Stomach smooth muscle (tissue), 2 donors: ENCODE data around the gene NF1.

Experiments used
- H3K27ac ChIP-seq: one replicate; pipeline ENCODE4 v1.7.0; 2013; ENCODE audit warnings: mild to moderate bottlenecking, low read length, inconsistent platforms
- H3K27me3 ChIP-seq, 2 donors: one replicate each; pipeline ENCODE4 v1.7.0; 2013; ENCODE audit warnings: low read length in 2 of 2; ENCODE audit not compliant: insufficient read depth in 2 of 2, control insufficient read depth in 1 of 2
- H3K36me3 ChIP-seq, 2 donors: one replicate each; pipeline ENCODE4 v1.7.0; 2013; ENCODE audit warnings: low read length in 2 of 2; ENCODE audit not compliant: control insufficient read depth in 2 of 2, insufficient read depth in 2 of 2
- H3K4me1 ChIP-seq: one replicate; pipeline ENCODE4 v1.7.0; 2013; ENCODE audit warnings: low read length; ENCODE audit not compliant: control insufficient read depth, insufficient read depth
- H3K4me3 ChIP-seq, 2 donors: one replicate each; pipeline ENCODE4 v1.7.0; 2013; ENCODE audit warnings: low read length in 2 of 2
- H3K9ac ChIP-seq, 2 donors: one replicate each; pipeline ENCODE4 v1.7.0; 2013; ENCODE audit warnings: low read length in 2 of 2, mild to moderate bottlenecking in 1 of 2
- H3K9me3 ChIP-seq, 2 donors: one replicate each; pipeline ENCODE4 v1.7.0; 2013; ENCODE audit warnings: low read length in 2 of 2; ENCODE audit not compliant: control insufficient read depth in 2 of 2
- donor health status: healthy.
- donor health status: Pancreatic carcinoma.

NF1 gene

DNA sequence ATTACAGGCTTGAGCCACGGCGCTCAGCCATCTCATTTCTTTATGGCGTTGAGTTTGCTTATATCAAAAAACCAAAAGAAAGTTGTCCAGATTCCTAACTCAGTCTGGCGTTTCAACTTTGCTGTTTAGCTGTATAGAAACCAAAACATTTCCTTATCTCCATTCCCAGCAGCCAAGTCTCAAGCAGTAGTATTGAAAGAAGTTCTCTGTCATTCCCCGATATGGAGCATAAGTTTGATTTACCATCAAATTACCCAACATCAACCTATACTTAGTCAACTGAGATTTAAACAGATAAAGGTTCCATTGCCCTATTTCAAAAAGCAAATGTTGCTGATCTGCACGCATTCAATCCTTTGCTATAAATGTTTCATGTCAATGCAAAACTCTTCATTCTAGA is 269.2 kb downstream of the NF1 start:
- H3K4me1 ChIP-seq: no peaks in the 10 kb centered on the region
- H3K9me3 ChIP-seq: no peaks in the 10 kb centered on the region

DNA sequence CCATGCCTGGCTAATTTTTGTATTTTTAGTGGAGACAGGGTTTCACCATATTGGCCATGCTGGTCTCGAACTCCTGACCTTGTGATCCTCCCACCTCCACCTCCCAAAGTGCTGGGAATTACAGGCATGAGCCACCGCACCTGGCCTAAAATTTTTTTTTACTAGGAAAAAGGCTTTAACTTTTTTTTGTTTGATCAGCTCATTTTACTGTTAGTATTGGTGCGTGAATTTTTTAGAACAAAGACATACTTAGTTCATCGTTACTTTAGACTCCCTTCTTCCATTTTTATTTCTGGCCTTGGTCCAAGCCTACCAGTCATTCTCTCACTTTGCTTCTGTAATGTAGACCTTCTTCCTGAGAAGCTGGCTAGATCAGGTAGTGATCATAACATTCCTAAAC is 271.3 kb downstream of the NF1 start:
- Histone ChIP-seq H3K9me3 (no peaks in the 10 kb centered on the region), H3K27ac (no peak overlapping the region), H3K9ac (no peak overlapping the region), H3K36me3 (peaks cover 3 to 4% of the 10 kb centered on the region in 2 donors), H3K4me1 (no peaks in the 10 kb centered on the region), H3K4me3 (no peak overlapping the region), H3K27me3 (no peaks in the 10 kb centered on the region)

More for the DNA sequence above, 269.2 kb downstream of the NF1 start:
- H3K36me3 ChIP-seq: peaks cover 6 to 7% of the 10 kb centered on the region in 2 donors
- no peak overlapping the region for H3K4me3 ChIP-seq
- no peak overlapping the region for H3K27ac ChIP-seq
- H3K9ac ChIP-seq: no peak overlapping the region
- H3K27me3 ChIP-seq: no peaks in the 10 kb centered on the region

DNA sequence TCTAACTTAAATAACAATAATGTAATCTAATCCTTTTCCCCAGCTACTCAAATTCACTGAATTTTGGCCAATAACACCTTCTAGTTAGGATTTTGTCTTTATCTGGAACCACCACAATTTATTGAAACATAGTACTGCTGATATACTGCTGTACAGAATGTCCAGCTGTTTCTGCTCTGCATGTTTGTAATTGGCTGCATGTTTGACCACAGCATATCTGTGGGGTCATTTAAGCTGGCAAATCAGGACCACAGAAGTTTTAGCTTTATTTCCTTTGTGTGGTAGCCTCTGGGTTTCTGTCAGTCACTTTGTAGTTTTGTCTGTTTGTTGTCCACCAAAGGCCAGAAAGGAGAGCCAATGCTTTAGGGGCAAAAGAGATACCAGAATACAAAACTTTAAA is 274.5 kb downstream of the NF1 start:
- Histone ChIP-seq H3K4me3 (no peak overlapping the region), H3K4me1 (no peaks in the 10 kb centered on the region), H3K27me3 (no peaks in the 10 kb centered on the region), H3K27ac (no peak overlapping the region), H3K9ac (no peak overlapping the region), H3K9me3 (no peaks in the 10 kb centered on the region), H3K36me3 (peaks cover 3 to 4% of the 10 kb centered on the region in 2 donors)

DNA sequence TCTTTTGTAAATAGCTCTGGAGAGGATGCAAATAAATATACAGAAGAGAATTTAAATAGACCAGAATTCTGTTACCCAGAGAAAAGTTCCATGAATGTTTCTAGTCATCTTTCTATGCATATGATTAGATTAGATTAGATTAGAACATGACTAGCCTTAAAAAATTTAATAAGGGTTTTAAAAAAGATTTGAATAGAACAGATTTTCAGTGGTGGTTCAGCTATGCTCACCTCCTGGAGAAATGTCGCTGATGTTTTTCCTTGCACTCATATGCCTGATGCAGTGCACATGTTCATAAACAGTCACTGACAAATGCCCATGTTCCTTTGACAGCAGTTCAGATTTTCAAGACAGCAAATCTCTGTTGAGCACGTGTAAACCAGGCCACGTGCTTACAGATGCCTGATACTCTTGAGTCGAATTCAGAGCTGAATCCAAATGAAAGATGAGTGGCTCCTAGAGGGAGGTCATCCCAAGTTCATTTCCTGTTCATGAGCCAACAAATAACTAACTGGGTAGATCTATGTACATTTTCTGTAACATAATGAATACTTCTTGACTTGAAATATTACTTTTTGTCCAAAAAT is 276.8 kb downstream of the NF1 start:
- no peaks in the 10 kb centered on the region for H3K4me1 ChIP-seq
- H3K27ac ChIP-seq: no peak overlapping the region
- no peak overlapping the region for H3K4me3 ChIP-seq
- no peak overlapping the region for H3K9ac ChIP-seq
- H3K27me3 ChIP-seq: no peaks in the 10 kb centered on the region
- H3K9me3 ChIP-seq: no peaks in the 10 kb centered on the region
- H3K36me3 ChIP-seq: peaks cover 3 to 4% of the 10 kb centered on the region in 2 donors

DNA sequence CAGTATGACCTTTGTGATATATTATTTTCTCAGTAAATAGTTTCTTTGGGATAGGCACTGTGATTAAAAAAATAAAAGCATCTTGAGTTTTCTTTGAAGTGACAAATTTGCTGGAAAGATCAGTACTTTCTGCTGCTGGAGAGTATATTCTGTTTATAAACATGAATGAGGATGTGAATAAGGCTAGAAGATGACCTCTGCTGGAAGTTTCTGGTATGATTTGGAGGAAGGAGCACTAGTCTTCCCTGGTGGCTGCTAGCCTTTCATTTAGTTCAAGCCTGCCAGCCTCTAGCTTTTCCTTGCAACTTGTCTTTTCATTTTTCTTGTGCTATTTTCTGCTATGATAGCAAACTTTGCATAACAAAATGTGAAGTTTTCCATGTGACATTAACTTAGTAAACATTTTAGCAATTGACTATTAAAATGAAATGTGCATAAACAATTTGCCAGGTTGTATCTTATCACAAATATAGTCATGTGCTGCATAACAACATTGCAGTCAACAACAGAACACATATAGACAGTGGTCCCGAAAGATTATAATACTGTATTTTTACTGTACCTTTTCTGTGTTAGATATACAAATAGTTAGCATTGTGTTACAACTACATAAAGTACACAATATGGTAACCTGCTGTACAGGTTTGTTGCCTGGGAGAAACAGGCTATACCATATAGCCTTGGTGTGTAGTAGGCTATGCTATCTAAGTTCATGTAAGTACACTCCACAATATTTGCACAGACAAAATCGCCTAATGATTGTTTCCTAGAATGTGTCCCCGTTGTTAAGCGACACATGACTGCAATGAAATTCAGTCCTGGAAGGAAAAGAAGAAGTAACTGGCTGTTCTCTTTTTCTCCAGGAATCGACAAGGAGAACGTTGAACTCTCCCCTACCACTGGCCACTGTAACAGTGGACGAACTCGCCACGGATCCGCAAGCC is 278.6 kb downstream of the NF1 start:
- Histone ChIP-seq H3K9me3 (no peaks in the 10 kb centered on the region), H3K4me1 (no peaks in the 10 kb centered on the region), H3K27me3 (no peaks in the 10 kb centered on the region), H3K9ac (no peak overlapping the region), H3K36me3 (peaks cover 2 to 4% of the 10 kb centered on the region in 2 donors), H3K27ac (no peak overlapping the region), H3K4me3 (no peak overlapping the region)

DNA sequence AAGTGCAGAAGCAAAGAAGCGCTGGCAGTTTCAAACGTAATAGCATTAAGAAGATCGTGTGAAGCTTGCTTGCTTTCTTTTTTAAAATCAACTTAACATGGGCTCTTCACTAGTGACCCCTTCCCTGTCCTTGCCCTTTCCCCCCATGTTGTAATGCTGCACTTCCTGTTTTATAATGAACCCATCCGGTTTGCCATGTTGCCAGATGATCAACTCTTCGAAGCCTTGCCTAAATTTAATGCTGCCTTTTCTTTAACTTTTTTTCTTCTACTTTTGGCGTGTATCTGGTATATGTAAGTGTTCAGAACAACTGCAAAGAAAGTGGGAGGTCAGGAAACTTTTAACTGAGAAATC is 279.3 kb downstream of the NF1 start:
- no peak overlapping the region for H3K27ac ChIP-seq
- no peak overlapping the region for H3K4me3 ChIP-seq
- no peaks in the 10 kb centered on the region for H3K27me3 ChIP-seq

GRCh38 chr17:31374503-31374902 is 279.7 kb downstream of the NF1 start:
- Histone ChIP-seq H3K4me3 (no peak overlapping the region), H3K36me3 (peaks cover 2 to 4% of the 10 kb centered on the region in 2 donors), H3K9me3 (no peaks in the 10 kb centered on the region), H3K27ac (no peak overlapping the region), H3K4me1 (no peaks in the 10 kb centered on the region), H3K9ac (no peak overlapping the region), H3K27me3 (no peaks in the 10 kb centered on the region)

More for the DNA sequence above, 279.3 kb downstream of the NF1 start:
- Histone ChIP-seq H3K9ac (no peak overlapping the region), H3K9me3 (no peaks in the 10 kb centered on the region), H3K4me1 (no peaks in the 10 kb centered on the region), H3K36me3 (peaks cover 2 to 4% of the 10 kb centered on the region in 2 donors)

DNA sequence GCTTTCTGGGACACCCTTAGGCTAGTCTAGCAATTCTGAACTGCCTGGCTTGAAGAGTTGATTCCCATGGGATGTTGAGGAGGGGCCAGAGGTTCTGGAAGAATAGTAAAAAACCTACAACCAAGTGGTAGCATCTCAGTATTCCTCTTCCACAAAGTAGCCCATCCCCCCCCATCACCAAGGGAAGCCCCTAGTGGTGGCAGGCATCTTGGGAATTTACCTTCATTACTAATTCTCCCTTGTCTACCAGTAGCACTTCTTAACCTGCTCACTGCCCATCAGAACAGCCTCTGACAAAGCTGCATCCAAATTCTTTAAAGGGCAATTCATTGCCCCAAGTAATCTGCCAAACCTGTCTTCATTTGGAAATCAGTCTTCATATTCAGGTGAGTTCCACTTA is 283.9 kb downstream of the NF1 start:
- Histone ChIP-seq H3K36me3 (peaks cover 6 to 7% of the 10 kb centered on the region in 2 donors), H3K4me3 (no peak overlapping the region), H3K9me3 (no peaks in the 10 kb centered on the region), H3K9ac (no peak overlapping the region), H3K4me1 (no peaks in the 10 kb centered on the region), H3K27me3 (no peaks in the 10 kb centered on the region), H3K27ac (no peak overlapping the region)

GRCh38 chr17:31379597-31380205 is 284.9 kb downstream of the NF1 start:
- no peaks in the 10 kb centered on the region for H3K27me3 ChIP-seq
- no peaks in the 10 kb centered on the region for H3K4me1 ChIP-seq
- no peak overlapping the region for H3K27ac ChIP-seq
- H3K4me3 ChIP-seq: no peak overlapping the region
- H3K9me3 ChIP-seq: no peaks in the 10 kb centered on the region
- peaks cover 3 to 6% of the 10 kb centered on the region in 2 donors for H3K36me3 ChIP-seq
- no peak overlapping the region for H3K9ac ChIP-seq

GRCh38 chr17:31381165-31381668 is 286.4 kb downstream of the NF1 start:
- Histone ChIP-seq H3K36me3 (peaks cover 3 to 6% of the 10 kb centered on the region in 2 donors), H3K9me3 (no peaks in the 10 kb centered on the region), H3K4me1 (no peaks in the 10 kb centered on the region), H3K9ac (no peak overlapping the region), H3K27ac (no peak overlapping the region), H3K27me3 (no peaks in the 10 kb centered on the region), H3K4me3 (no peak overlapping the region)
